GM18861 (cell line): ENCODE data around the gene MRPL9.
"Not testable (repeated sequence)": the region's sequence is repeated elsewhere in the genome, so short reads cannot be mapped to it uniquely, and the experiment has no call there.

Source experiments
- ATAC-seq: cut with Tn5 transposase; IDR thresholded peaks from one replicate; pipeline ENCODE4 v1.9.1; 2021; ENCODE audit not compliant: unreplicated experiment

MRPL9 gene

DNA sequence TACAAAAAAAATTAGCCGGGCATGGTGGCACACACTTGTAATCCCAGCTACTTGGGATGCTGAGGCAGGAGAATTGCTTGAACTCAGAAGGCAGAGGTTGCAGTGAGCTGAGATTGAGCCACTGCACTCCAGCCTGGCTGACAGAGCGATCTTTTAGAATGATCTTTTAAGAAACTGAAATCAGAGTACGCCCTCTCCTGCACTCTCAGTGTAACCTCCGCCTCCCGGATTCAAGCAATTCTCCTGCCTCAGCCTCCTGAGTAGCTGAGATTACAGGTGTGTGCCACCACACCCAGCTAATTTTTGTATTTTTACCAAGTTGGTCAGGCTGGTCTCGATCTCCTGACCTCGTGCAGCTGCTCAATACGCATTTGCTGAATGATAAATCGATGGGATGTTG, 29.3 kb downstream of the MRPL9 start:
- not testable (repeated sequence) for ATAC-seq

- no peak for ATAC-seq
These were observed 30.2 kb downstream of the MRPL9 start for GRCh38 chr1:151733126-151733525.

GRCh38 chr1:151729966-151730291, 33.4 kb downstream of the MRPL9 start:
- ATAC-seq = no peak

- ATAC-seq = no peak
These were observed 33.9 kb downstream of the MRPL9 start for GRCh38 chr1:151729157-151729965.

DNA sequence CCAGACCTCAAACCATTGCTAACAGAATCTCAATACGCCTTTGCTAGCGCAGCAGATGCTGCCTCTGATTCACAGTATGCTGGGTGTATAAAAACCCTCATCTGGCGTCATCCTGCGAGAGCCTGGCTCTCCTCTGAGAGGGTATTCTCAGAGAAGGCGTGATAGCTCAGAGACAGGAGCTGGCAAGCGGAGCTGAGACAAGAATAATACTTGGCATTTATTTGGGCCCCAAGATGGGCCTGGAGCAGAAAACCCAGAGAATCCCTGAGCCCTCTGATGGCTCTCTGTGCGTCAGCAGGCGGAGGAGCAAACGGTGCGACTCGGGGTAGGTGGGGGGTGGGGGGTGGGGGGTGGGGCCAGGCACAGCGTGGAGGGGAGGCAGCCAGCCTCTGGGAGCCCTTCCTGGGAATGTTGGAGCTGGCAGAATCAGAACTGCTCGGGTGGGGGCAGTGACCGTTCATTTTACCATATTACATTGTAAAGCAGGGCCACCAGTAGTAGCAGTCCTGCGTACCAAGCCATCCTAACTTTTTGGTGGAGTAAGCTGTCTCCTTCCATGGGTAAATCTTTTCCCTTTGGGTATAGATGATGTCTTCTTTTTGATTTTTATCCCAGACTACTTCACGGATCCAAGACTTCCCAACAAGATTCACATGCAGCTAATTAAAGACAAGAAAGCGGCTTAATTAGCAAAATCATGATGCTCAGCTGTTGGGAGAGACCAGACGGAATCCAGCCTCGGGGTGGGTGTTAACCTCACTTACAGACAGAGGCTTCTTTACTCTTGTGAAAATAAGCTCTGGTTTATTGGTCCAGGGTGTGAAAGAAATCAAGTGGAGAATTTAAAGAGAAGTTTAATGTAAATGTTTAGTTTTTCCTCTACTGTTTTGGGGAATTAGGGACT, 34.9 kb downstream of the MRPL9 start:
- no peak for ATAC-seq

- ATAC-seq = no peak
These were observed 39.4 kb downstream of the MRPL9 start for GRCh38 chr1:151723726-151724370.

- ATAC-seq = no peak
These were observed 41.3 kb downstream of the MRPL9 start for GRCh38 chr1:151721788-151722510.

GRCh38 chr1:151720974-151721787, 42.1 kb downstream of the MRPL9 start, which contains the start of gene RIIAD1:
TSS of gene RIIAD1 (plus strand) at chr1:151721522. CDS start at chr1:151721537, 15 bp downstream.
- no peak for ATAC-seq

GRCh38 chr1:151720554-151720953, 42.7 kb downstream of the MRPL9 start:
- no peak for ATAC-seq

GRCh38 chr1:151720125-151720524, 43.2 kb downstream of the MRPL9 start:
- no peak for ATAC-seq

GRCh38 chr1:151718666-151719065, 44.6 kb downstream of the MRPL9 start:
- ATAC-seq = no peak

- no peak for ATAC-seq
These were observed 45.3 kb downstream of the MRPL9 start for GRCh38 chr1:151718011-151718431.

DNA sequence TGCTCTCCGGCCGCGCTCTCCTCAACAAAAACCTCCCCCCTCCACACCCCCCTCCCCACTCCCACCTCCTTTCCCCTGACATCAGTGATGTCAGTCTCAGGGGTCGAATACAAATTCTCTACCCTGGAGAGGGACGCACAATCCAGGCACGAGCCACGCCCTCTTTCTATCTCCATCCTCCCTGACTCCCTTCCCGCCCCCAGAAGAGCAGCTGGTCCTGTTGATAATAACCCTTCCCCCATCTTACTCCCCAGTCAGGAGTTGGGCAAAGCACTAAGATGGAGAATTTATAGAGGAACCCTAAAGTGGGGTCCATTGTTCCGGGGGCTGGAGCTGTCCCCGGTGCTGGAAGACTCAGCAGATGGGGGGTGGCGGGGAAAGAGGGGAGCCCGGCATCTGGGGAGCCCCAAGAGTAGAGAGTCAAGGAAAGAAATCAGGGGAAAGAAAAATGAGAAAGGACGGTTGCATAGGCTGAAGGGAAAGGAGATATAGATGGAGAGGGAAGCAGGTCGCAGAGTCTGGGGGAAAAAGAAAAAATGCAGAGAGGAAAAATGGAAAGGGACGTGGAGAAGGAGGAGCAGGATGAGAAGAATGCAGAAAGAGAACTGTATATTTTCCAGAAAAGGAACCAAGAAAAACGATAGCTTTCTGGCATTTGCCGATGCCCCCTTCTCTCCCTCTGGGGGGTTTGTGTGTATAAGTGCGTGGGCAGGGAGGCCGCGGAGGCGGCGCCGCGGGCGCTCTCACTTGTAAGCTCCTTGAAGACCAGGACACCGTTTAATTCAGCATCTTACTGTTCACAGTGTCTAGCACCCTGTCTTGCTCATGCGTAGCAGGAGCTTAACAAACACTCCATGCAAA, 46.3 kb downstream of the MRPL9 start, which contains the start of gene CELF3:
Gene CELF3, minus strand, starts transcription at position 33 of the 861 bp plus-strand sequence. CDS start 783 bp downstream, outside the sequence.
- ATAC-seq = no peak

DNA sequence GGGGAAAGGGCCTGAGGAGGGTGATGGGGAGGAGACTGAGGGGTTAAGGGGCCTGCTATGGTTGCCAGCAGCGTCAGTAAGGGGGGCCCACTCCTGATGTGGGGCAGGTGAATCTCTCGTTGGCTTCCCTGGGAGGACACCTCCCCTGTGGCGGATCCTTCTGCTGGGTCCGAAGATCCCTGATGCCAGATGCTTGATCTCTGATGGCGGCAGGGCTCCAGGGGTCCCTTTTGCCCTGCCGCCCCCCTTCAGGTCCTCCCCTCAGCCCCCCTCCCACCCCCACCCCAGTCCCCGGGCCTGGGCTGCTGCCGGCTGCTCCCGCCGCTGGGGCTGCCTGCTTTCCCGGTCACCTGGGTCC, 46.9 kb downstream of the MRPL9 start:
- ATAC-seq = no peak

DNA sequence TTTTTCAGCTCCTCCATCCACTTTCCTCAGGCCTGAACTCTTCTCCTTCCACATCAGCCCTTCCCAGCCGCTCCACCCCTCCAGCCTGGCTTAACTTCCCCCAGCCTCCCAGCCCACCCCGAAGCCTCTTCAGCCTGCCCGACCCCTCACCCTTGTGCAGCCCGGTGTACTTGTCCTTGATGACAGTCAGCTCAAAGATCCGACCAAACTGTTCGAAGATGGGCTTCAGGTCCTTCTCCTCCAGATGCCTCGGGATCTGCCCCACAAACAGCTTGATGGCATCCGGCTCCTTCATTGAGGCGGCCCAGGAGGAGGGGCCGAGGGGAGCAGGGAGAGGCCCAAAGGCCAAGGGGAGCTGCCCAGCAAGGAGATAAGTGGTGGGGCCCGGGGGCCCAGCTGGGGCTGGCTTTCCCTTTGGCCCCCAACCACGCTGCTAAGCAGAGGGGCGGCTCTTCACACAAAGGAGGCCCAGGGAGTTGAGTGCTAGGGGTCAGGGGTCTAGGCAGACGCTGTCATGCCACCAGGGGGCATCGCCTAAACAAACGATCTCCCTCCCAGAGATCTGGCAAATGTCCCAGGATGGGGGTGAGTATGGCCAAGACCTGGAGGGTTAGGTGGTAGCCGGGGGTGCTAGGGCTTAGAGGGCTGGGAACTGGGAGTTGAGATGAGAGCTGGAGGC, 47.4 kb downstream of the MRPL9 start:
- ATAC-seq = no peak

- ATAC-seq = no peak
These were observed 48.2 kb downstream of the MRPL9 start for GRCh38 chr1:151714820-151715725.

- no peak for ATAC-seq
These were observed 49.4 kb downstream of the MRPL9 start for GRCh38 chr1:151713874-151714273.
